ENCODE results near the gene ZNF564. TPM values are rescaled to one million over a fixed set of nuclear protein-coding genes. Genes with fewer than 3 reads are reported as not detected.
A peak's percentile ranks its signal among the peaks of the same experiment; 100 is the strongest.

Gene ZNF564
- total RNA-seq, 4 donors from 2014 or later = 19.4 to 27.3 (median 23.9) TPM

DNA sequence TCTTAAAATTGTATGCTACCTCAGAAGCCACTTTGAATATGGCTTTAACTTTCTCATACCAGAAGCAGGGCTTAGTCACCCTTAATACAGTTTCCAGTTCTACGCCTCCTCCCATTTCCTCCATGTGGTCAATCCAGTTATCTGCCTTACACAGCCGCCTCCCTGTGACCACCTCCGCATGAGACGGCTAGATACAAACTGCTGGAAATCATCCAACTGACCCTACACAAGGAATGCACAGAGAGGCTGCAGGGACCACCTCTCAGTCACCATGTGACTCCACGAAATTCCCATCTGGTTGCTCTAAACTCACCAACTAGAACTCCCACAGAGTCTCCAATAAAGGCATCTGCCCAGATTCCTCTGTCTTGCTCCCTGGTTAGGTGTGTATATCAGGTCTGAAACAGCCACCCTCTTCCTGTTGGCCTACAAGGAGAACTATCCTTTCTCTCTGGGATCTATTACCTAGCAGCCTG, 6.8 kb downstream of the ZNF564 start:
- no peak overlapping the region for H3K4me3 ChIP-seq (replicated peaks in 1 of 3)
- H3K36me3 ChIP-seq = peaks cover 4 to 7% of the 10 kb centered on the region in 2 donors
- intact Hi-C loops (cut with DNase I) = no loop called here
- H3K9me3 ChIP-seq = no peaks in the 10 kb centered on the region
- H3K27me3 ChIP-seq = no peaks in the 10 kb centered on the region
- DNase-seq = no peak
- peaks cover 4 to 5% of the 10 kb centered on the region in 2 donors for H3K4me1 ChIP-seq
- no peak for TF ChIP-seq POLR2A (IDR thresholded peaks at IDR 0.05)
- TF ChIP-seq, protein P1, sequence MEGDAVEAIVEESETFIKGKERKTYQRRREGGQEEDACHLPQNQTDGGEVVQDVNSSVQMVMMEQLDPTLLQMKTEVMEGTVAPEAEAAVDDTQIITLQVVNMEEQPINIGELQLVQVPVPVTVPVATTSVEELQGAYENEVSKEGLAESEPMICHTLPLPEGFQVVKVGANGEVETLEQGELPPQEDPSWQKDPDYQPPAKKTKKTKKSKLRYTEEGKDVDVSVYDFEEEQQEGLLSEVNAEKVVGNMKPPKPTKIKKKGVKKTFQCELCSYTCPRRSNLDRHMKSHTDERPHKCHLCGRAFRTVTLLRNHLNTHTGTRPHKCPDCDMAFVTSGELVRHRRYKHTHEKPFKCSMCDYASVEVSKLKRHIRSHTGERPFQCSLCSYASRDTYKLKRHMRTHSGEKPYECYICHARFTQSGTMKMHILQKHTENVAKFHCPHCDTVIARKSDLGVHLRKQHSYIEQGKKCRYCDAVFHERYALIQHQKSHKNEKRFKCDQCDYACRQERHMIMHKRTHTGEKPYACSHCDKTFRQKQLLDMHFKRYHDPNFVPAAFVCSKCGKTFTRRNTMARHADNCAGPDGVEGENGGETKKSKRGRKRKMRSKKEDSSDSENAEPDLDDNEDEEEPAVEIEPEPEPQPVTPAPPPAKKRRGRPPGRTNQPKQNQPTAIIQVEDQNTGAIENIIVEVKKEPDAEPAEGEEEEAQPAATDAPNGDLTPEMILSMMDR (IDR thresholded peaks at IDR 0.05) = no peak
- H3K27ac ChIP-seq = no peak overlapping the region
- 72% methylated on average over 5 of the region's 5 CpGs for WGBS, 2 donors

DNA sequence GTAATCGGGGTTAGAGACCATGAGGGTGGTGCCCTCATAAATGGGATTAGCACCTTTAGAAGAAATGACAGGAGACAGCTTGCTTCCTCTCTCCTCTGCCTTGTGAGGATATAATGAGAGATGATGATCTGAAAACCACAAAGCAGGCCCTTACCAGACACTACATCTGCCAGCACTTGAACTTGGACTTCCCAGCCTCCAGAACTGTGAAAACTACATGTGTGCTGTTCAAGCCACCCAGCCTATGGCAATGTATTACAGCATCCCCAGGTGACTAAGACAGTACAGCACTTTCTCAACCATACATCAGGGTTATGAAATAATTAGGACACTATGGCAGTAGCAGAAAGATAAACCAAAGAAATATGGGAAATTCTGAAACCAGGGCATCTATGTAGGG, 7.4 kb downstream of the ZNF564 start:
- intact Hi-C loops (cut with DNase I) = no loop called here
- no peaks in the 10 kb centered on the region for H3K4me1 ChIP-seq
- no peak for DNase-seq
- no peaks in the 10 kb centered on the region for H3K27me3 ChIP-seq
- H3K4me3 ChIP-seq (replicated peaks in 1 of 3) = no peak overlapping the region
- 86 to 93% methylated on average over 1 of the region's 1 CpG for WGBS, 2 donors
- no peak for TF ChIP-seq POLR2A (IDR thresholded peaks at IDR 0.05)
- TF ChIP-seq, protein P1 (IDR thresholded peaks at IDR 0.05) = no peak
- H3K36me3 ChIP-seq = peaks cover 4 to 7% of the 10 kb centered on the region in 2 donors
- no peak overlapping the region for H3K27ac ChIP-seq
- H3K9me3 ChIP-seq = no peaks in the 10 kb centered on the region

DNA sequence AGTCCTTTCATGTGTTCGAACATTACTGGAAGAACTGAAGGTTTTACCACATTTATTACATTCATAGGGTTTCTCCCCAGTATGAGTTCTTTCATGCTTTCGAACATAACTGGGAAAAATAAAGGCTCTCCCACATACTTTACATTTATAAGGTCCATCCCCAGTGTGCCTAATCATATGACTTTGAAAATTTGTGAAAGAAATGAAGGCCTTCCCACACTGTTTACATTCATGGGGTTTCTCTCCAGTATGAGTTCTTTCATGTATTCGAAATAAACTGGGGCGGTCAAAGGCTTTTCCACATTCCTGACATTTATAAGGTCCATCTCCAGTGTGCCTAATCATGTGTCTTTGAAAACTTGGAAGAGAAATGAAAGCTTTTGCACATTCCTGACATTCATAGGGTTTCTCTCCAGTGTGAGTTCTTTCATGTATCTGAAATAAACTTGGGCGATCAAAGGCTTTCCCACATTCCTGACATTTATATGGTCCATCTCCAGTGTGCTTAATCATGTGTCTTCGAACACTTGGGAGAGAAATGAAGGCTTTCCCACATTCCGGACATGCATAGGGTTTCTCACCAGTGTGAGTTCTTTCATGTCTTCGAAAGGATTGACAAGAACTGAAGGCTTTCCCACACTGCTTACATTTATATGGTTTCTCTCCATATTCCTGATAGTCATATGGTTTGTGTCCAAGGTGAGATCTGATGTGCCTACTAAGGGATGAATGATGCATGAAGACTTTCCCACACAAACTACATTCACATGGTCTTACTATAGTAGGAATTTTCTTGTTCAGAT, 24.0 kb downstream of the ZNF564 start:
- 94 to 95% methylated on average over 8 of the region's 8 CpGs for WGBS, 2 donors
- Histone ChIP-seq H3K27ac (no peak overlapping the region), H3K4me3 (replicated peaks in 1 of 3) (no peak overlapping the region), H3K27me3 (no peaks in the 10 kb centered on the region), H3K9me3 (peaks cover 28% of the 10 kb centered on the region), H3K4me1 (no peaks in the 10 kb centered on the region), H3K36me3 (peaks cover 48 to 69% of the 10 kb centered on the region in 2 donors)
- intact Hi-C loops (cut with DNase I) = loop anchor here (5.0 to 10.0 kb wide), 2 partner anchors 65 to 252 kb away; no protein-coding TSS in a partner anchor
- no peak for TF ChIP-seq POLR2A (IDR thresholded peaks at IDR 0.05)
- TF ChIP-seq, protein P1 (IDR thresholded peaks at IDR 0.05) = no peak
- DNase-seq = no peak

DNA sequence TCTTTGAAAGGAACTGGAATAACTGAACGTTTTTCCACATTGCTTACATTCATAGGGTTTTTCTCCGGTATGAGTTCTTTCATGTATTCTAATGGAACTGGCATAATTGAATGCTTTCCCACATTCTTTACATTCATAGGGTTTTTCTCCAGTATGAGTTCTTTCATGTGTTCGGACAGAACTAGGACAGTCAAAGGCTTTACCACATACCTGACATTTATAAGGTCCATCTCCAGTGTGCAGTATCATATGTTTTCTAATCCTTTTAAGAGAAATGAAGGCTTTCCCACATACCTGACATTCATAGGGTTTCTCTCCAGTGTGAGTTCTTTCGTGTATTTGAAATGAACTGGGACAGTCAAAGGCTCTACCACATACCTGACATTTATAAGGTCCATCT, 24.7 kb downstream of the ZNF564 start:
- H3K9me3 ChIP-seq = peaks cover 28% of the 10 kb centered on the region
- TF ChIP-seq, protein P1 (IDR thresholded peaks at IDR 0.05) = no peak
- TF ChIP-seq POLR2A (IDR thresholded peaks at IDR 0.05) = no peak

DNA sequence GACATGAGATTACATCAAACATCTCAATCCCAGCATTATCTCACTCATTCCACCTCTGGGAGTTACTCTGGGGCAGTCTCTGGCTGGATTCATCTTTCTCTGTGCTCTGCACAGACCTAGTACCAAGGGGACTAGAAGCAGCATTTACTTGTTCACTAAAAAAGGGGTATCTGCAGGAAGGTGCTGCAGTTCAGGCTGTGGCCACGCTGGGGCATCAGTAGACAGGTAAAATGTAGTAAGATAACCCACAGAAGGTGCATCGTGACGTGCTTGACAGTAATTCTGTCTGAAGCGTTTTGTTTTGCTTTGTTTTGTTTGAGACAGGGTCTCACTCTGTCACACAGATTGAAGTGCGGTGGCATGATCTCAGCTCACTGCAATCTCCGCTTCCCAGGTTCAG, 29.3 kb downstream of the ZNF564 start:
- no peak overlapping the region for H3K4me3 ChIP-seq (replicated peaks in 1 of 3)
- H3K4me1 ChIP-seq = no peaks in the 10 kb centered on the region
- WGBS, 2 donors = 62 to 72% methylated on average over 6 of the region's 6 CpGs
- no peak for TF ChIP-seq POLR2A (IDR thresholded peaks at IDR 0.05)
- TF ChIP-seq, protein P1 (IDR thresholded peaks at IDR 0.05) = peak in 2 of 6 experiments; percentile 13 to 26
- peaks cover 16% of the 10 kb centered on the region for H3K9me3 ChIP-seq
- peak; percentile 13 to 18 for DNase-seq
- no peak overlapping the region for H3K27ac ChIP-seq
- no peaks in the 10 kb centered on the region for H3K27me3 ChIP-seq
- H3K36me3 ChIP-seq = peaks cover 15 to 28% of the 10 kb centered on the region in 2 donors
- intact Hi-C loops (cut with DNase I) = loop anchor here (10.0 kb wide), 1 partner anchor 247 kb away; no protein-coding TSS in a partner anchor

More for the DNA sequence above, 24.7 kb downstream of the ZNF564 start:
- Histone ChIP-seq H3K36me3 (peaks cover 48 to 69% of the 10 kb centered on the region in 2 donors), H3K4me3 (replicated peaks in 1 of 3) (no peak overlapping the region), H3K27me3 (no peaks in the 10 kb centered on the region), H3K4me1 (no peaks in the 10 kb centered on the region), H3K27ac (no peak overlapping the region)
- intact Hi-C loops (cut with DNase I) = loop anchor here (5.0 to 10.0 kb wide), 2 partner anchors 64 to 252 kb away; no protein-coding TSS in a partner anchor
- DNase-seq = no peak
- WGBS, 2 donors = 93 to 96% methylated on average over 4 of the region's 4 CpGs
